Upper lobe of left lung (tissue), 4 donors: ENCODE results near the gene ZNF12.

ENCODE experiments used
- EP300 ChIP-seq, 4 donors: sonication (generic); formaldehyde crosslinking; IDR thresholded peaks; one replicate each; pipeline ENCODE4 v1.5.1; 2017; ENCODE audit warnings: antibody characterized with exemption in 4 of 4, control low read depth in 2 of 4
- TF ChIP-seq, protein P1 (sequence below), 6 experiments: fragments of 450-650 bp in 4 of 6; fragments of 200-600 bp in 2 of 6; sonication (generic) in 2 of 6; IDR thresholded peaks; one replicate each; pipeline ENCODE4 v1.5.1; 2016 to 2019; ENCODE audit warnings: antibody characterized with exemption in 6 of 6

DNA sequence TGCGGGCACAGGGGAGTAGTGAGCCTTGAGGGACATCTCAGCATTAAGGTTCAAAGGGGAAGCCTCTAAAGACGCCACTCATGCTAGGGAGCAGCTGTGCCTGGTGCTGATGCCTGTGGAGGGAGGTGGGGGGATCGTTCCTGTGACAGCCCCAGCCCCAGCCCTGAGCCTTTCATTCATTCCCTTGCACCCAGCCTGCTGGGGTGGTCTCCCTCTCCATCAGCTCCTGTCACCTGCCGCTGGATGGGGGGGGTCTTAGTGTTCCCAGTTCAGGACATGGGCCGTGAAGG, 58.0 kb downstream of the ZNF12 start:
- no peak for TF ChIP-seq EP300 (IDR thresholded peaks at IDR 0.05)
- TF ChIP-seq, protein P1, sequence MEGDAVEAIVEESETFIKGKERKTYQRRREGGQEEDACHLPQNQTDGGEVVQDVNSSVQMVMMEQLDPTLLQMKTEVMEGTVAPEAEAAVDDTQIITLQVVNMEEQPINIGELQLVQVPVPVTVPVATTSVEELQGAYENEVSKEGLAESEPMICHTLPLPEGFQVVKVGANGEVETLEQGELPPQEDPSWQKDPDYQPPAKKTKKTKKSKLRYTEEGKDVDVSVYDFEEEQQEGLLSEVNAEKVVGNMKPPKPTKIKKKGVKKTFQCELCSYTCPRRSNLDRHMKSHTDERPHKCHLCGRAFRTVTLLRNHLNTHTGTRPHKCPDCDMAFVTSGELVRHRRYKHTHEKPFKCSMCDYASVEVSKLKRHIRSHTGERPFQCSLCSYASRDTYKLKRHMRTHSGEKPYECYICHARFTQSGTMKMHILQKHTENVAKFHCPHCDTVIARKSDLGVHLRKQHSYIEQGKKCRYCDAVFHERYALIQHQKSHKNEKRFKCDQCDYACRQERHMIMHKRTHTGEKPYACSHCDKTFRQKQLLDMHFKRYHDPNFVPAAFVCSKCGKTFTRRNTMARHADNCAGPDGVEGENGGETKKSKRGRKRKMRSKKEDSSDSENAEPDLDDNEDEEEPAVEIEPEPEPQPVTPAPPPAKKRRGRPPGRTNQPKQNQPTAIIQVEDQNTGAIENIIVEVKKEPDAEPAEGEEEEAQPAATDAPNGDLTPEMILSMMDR (IDR thresholded peaks at IDR 0.05): no peak
